HUES48 (cell line): Measurements from ENCODE around the gene B3GAT1.

Experiments used
- H3K27ac ChIP-seq: one replicate; pipeline ENCODE4 v1.7.0; 2013; ENCODE audit warnings: low read depth, low read length, inconsistent platforms
- H3K27me3 ChIP-seq: 2 replicates; pipeline ENCODE4 v1.6.1; 2013; ENCODE audit warnings: mild to moderate bottlenecking, low read length; ENCODE audit not compliant: control insufficient read depth, insufficient read depth
- H3K36me3 ChIP-seq: 2 replicates; pipeline ENCODE4 v1.6.1; 2013; ENCODE audit warnings: low read length; ENCODE audit not compliant: control insufficient read depth, insufficient read depth
- H3K4me1 ChIP-seq: 2 replicates; pipeline ENCODE4 v1.6.1; 2013; ENCODE audit warnings: mild to moderate bottlenecking, low read length; ENCODE audit not compliant: control insufficient read depth, insufficient read depth
- H3K4me3 ChIP-seq: 2 replicates; pipeline ENCODE4 v1.5.1; 2013; ENCODE audit warnings: mild to moderate bottlenecking, low read depth, low read length
- H3K9ac ChIP-seq: 2 replicates; pipeline ENCODE4 v1.6.1; 2013; ENCODE audit warnings: mild to moderate bottlenecking, low read depth, low read length, moderate library complexity
- H3K9me3 ChIP-seq: 2 replicates; pipeline ENCODE4 v1.6.1; 2013; ENCODE audit warnings: low read length; ENCODE audit not compliant: control insufficient read depth, insufficient read depth

The B3GAT1 gene

DNA sequence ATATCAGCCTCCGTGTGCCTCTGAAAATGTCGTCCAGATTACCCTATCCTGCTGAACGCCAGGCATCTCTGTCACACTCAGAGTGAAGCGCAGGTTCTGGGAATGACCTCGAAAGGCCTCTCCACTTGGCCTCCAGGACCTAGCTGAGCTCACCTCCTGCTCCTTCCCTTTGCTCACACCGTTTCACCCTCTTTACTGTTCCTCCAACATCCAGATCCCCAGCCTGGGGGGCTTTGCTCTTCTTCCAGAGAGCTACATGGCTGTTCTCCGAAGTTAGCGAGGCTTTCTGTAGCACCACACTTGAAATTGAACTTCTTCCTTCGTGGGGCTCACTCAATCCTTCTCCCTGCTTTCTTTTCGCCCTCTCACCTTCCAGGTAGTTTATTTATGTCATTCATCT lies 52.4 kb downstream of the B3GAT1 start:
- no peak overlapping the region for H3K27ac ChIP-seq
- peaks cover 4% of the 10 kb centered on the region; the same call in 1 of the 2 replicates for H3K4me1 ChIP-seq
- H3K36me3 ChIP-seq: no peaks in the 10 kb centered on the region
- H3K4me3 ChIP-seq: no peak overlapping the region
- H3K9ac ChIP-seq: no peak overlapping the region
- H3K9me3 ChIP-seq: no peaks in the 10 kb centered on the region
- no peaks in the 10 kb centered on the region for H3K27me3 ChIP-seq

DNA sequence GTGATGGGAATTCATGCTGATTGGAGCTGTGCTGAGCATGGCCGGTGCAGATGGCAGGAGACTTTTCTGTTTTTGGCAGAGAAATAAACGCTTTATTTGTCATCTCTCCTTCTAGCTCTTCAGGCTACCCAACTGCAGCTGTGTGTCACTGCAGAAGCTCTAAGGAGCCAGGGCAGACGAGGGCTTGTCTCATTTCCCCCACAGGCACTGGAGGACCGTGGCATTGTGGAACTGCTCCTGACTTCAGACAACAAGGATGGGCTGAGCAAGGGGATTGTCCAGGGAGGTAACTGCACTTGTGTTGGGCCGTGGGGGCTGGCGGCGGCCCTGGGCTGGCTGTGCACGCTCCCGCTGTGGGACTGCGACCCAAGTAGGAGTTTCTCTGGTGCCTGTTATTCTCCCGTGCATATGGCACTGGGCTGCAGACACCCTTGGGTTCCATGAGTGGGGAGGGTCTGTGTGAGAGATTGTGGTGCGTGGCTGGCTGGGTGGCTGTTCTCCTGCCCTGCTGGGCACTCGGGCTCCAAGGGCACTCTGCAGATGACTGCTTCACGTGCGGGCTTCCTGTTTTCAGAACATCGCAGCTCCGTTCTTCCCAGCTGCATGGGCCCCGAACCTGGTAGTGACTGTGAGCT lies 53.1 kb downstream of the B3GAT1 start:
- no peaks in the 10 kb centered on the region for H3K36me3 ChIP-seq
- H3K27ac ChIP-seq: no peak overlapping the region
- no peaks in the 10 kb centered on the region for H3K27me3 ChIP-seq
- H3K9me3 ChIP-seq: no peaks in the 10 kb centered on the region
- H3K4me1 ChIP-seq: peaks cover 4% of the 10 kb centered on the region; the same call in 1 of the 2 replicates
- no peak overlapping the region for H3K9ac ChIP-seq
- no peak overlapping the region for H3K4me3 ChIP-seq

GRCh38 chr11:134358165-134358855 lies 53.7 kb downstream of the B3GAT1 start:
- Histone ChIP-seq H3K27me3 (no peaks in the 10 kb centered on the region), H3K9me3 (no peaks in the 10 kb centered on the region), H3K9ac (no peak overlapping the region), H3K36me3 (no peaks in the 10 kb centered on the region), H3K4me3 (no peak overlapping the region), H3K4me1 (peaks cover 4% of the 10 kb centered on the region; the same call in 1 of the 2 replicates), H3K27ac (no peak overlapping the region)

GRCh38 chr11:134357545-134357839 lies 54.5 kb downstream of the B3GAT1 start:
- H3K9me3 ChIP-seq: no peaks in the 10 kb centered on the region

GRCh38 chr11:134356656-134357544 lies 55.1 kb downstream of the B3GAT1 start:
- Histone ChIP-seq H3K4me3 (no peak overlapping the region), H3K4me1 (peaks cover 4% of the 10 kb centered on the region; the same call in 1 of the 2 replicates), H3K9me3 (no peaks in the 10 kb centered on the region), H3K36me3 (no peaks in the 10 kb centered on the region), H3K27ac (no peak overlapping the region), H3K27me3 (no peaks in the 10 kb centered on the region), H3K9ac (no peak overlapping the region)

More at GRCh38 chr11:134357545-134357839, 54.5 kb downstream of the B3GAT1 start:
- peaks cover 4% of the 10 kb centered on the region; the same call in 1 of the 2 replicates for H3K4me1 ChIP-seq
- H3K9ac ChIP-seq: no peak overlapping the region
- no peaks in the 10 kb centered on the region for H3K36me3 ChIP-seq
- H3K27me3 ChIP-seq: no peaks in the 10 kb centered on the region
- H3K27ac ChIP-seq: no peak overlapping the region
- H3K4me3 ChIP-seq: no peak overlapping the region

DNA sequence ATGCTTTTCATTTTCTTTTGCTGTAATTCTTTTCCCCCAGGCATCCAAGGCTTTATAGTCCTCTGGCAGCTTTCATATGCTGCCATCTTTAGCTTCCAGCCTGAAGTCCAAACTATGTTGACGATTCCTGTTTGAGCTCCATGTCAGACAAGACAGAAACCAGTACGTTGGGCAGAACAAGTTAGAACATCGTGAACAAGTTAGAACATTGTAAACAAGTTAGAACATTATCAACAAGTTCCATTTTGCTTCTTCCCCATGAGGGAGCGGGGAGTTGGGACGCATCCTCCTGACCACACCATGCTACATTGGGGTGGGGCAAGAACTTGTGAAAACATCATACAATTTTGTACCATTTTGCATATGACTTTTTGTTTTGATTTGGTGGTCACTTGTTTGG lies 56.4 kb downstream of the B3GAT1 start:
- Histone ChIP-seq H3K9ac (no peak overlapping the region), H3K9me3 (no peaks in the 10 kb centered on the region)

DNA sequence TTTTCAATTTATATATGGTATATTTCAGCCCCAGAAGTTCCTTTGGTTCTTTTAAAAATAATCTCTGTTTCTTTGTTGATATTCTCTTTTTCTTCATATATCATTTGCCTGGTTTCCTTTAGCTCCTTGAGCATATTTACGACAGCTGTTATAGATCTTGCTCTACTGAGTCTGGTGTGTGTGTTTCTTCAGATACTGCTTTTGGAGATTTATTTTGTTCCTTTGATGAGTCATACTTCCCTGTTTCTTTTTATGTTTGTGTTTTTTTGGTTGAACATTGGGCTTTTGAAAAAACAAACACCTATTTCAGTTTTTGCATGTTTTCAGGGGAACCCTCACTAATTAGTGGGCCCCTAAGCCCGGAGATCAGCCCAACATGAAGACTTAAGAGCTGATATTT lies 56.9 kb downstream of the B3GAT1 start:
- no peak overlapping the region for H3K9ac ChIP-seq

More for the DNA sequence above, 56.4 kb downstream of the B3GAT1 start:
- Histone ChIP-seq H3K27ac (no peak overlapping the region), H3K4me1 (peaks cover 4% of the 10 kb centered on the region; the same call in 1 of the 2 replicates), H3K27me3 (no peaks in the 10 kb centered on the region), H3K36me3 (no peaks in the 10 kb centered on the region), H3K4me3 (no peak overlapping the region)

GRCh38 chr11:134352111-134352510 lies 59.9 kb downstream of the B3GAT1 start:
- H3K9me3 ChIP-seq: no peaks in the 10 kb centered on the region
- no peak overlapping the region for H3K9ac ChIP-seq
- H3K27me3 ChIP-seq: no peaks in the 10 kb centered on the region
- no peak overlapping the region for H3K4me3 ChIP-seq
- H3K4me1 ChIP-seq: no peaks in the 10 kb centered on the region; the same call in 1 of the 2 replicates
- H3K36me3 ChIP-seq: no peaks in the 10 kb centered on the region
- H3K27ac ChIP-seq: no peak overlapping the region

More for the DNA sequence above, 56.9 kb downstream of the B3GAT1 start:
- Histone ChIP-seq H3K4me1 (peaks cover 4% of the 10 kb centered on the region; the same call in 1 of the 2 replicates), H3K36me3 (no peaks in the 10 kb centered on the region), H3K4me3 (no peak overlapping the region), H3K9me3 (no peaks in the 10 kb centered on the region), H3K27ac (no peak overlapping the region), H3K27me3 (no peaks in the 10 kb centered on the region)

DNA sequence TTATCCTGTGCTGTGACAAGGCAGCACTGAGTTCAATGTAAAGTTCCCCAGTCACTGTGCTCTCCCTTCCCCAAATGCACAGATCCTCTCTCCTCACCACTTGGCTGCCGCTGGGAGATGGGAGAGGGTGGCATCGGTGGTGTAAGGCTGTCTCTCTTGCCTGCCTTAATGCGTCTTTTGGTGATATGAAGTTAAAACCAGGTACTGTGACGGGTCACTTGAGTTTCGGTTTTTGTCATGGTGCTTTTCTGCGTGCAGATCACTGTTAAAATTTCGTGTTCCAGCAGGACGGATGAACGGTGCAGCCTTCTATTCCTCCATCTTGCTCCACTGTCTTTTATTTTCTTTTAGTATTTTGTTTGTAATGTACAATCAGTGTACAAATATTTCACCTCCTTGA lies 61.7 kb downstream of the B3GAT1 start:
- H3K4me1 ChIP-seq: no peaks in the 10 kb centered on the region; the same call in 1 of the 2 replicates
- no peaks in the 10 kb centered on the region for H3K9me3 ChIP-seq
- no peak overlapping the region for H3K27ac ChIP-seq
- H3K4me3 ChIP-seq: no peak overlapping the region
- H3K9ac ChIP-seq: no peak overlapping the region
- H3K27me3 ChIP-seq: no peaks in the 10 kb centered on the region
- H3K36me3 ChIP-seq: no peaks in the 10 kb centered on the region

DNA sequence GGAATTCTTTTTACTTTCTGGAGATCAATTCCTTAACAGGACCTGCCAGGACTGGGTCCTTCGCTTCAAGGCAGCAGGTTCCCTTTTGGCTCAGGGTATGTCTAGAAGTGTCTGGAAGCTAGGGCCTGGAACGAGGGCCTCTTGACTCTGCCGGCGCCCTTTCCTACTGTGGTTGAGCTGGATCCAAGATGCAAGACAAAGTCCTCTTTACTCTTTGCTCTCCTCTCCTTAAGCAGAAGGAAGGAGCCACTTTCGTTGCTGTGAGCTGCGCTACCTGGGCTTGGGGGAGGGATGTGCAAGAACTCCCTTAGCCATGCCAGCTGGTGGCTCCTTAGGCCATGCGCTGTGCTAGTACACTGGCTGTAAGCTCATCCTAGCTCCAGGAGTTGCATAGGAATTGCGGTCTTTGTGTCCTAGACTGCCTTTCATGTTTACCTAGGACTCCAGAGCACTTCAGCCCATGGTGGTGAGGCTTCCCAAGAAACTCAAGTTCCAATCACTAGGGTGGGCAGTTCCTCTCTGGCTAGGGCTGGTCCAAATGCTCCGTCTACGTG lies 62.2 kb downstream of the B3GAT1 start:
- H3K27me3 ChIP-seq: no peaks in the 10 kb centered on the region
- H3K4me3 ChIP-seq: no peak overlapping the region
- no peaks in the 10 kb centered on the region for H3K36me3 ChIP-seq

More for the DNA sequence above, 62.2 kb downstream of the B3GAT1 start:
- Histone ChIP-seq H3K9me3 (no peaks in the 10 kb centered on the region), H3K4me1 (no peaks in the 10 kb centered on the region; the same call in 1 of the 2 replicates), H3K27ac (peak overlapping the region; percentile 31), H3K9ac (no peak overlapping the region)
